HG02623 (cell line): ENCODE measurements around the gene LPO.

Experiments used
- ATAC-seq: cut with Tn5 transposase; IDR thresholded peaks from one replicate; pipeline ENCODE4 v1.9.1; 2021; ENCODE audit warnings: moderate library complexity; ENCODE audit not compliant: unreplicated experiment

LPO gene

GRCh38 chr17:58253082-58253481 is 14.7 kb downstream of the LPO start:
- no peak for ATAC-seq

GRCh38 chr17:58254803-58255202 is 16.4 kb downstream of the LPO start:
- ATAC-seq: no peak

- no peak for ATAC-seq
Observed at GRCh38 chr17:58262149-58262548, 23.8 kb downstream of the LPO start.

GRCh38 chr17:58263773-58264172 is 25.4 kb downstream of the LPO start:
- no peak for ATAC-seq

GRCh38 chr17:58264407-58265103 is 26.2 kb downstream of the LPO start:
- ATAC-seq: no peak

- ATAC-seq: no peak
Observed at GRCh38 chr17:58265271-58265670, 26.9 kb downstream of the LPO start.

- no peak for ATAC-seq
Observed at GRCh38 chr17:58265902-58266875, 27.8 kb downstream of the LPO start.

GRCh38 chr17:58267347-58268324 is 29.3 kb downstream of the LPO start:
- no peak for ATAC-seq

- no peak for ATAC-seq
Observed at GRCh38 chr17:58268326-58268725, 29.9 kb downstream of the LPO start.

- no peak for ATAC-seq
Observed at GRCh38 chr17:58268774-58269556, 30.6 kb downstream of the LPO start.

- no peak for ATAC-seq
Observed at GRCh38 chr17:58269557-58270291, 31.3 kb downstream of the LPO start.

- ATAC-seq: no peak
Observed at GRCh38 chr17:58270476-58271215, 32.3 kb downstream of the LPO start.

GRCh38 chr17:58271216-58271931 is 33.0 kb downstream of the LPO start:
- ATAC-seq: no peak

GRCh38 chr17:58272367-58273280 is 34.2 kb downstream of the LPO start:
- no peak for ATAC-seq

GRCh38 chr17:58273453-58274104 is 35.2 kb downstream of the LPO start:
- ATAC-seq: no peak

- ATAC-seq: no peak
Observed at GRCh38 chr17:58275417-58275816, 37.0 kb downstream of the LPO start.

GRCh38 chr17:58276423-58276822 is 38.0 kb downstream of the LPO start:
- ATAC-seq: no peak
